ENCODE results near the gene DHRS9. TPM values are rescaled to one million over a fixed set of nuclear protein-coding genes. Genes with fewer than 3 reads are reported as not detected.

The DHRS9 gene
- total and polyA plus RNA-seq, 2 donors from 2014 or later: 2.2 TPM; not detected in 1

- Histone ChIP-seq H3K4me3 (ENCODE audit: low read length in 3 of 3) (no peak overlapping the region), H3K36me3 (ENCODE audit: control insufficient read depth in 2 of 3, insufficient read depth in 3 of 3, low read length in 3 of 3) (no peaks in the 10 kb centered on the region), H3K4me1 (ENCODE audit: control insufficient read depth in 2 of 3, insufficient read depth in 2 of 3, low read depth in 1 of 3, low read length in 3 of 3) (no peaks in the 10 kb centered on the region), H3K9me3 (ENCODE audit: control insufficient read depth in 2 of 3, insufficient read depth in 1 of 3, low read length in 3 of 3) (no peaks in the 10 kb centered on the region), H3K27me3 (ENCODE audit: control insufficient read depth, insufficient read depth, low read length) (no peaks in the 10 kb centered on the region), H3K27ac (ENCODE audit: low read depth in 2 of 2, low read length in 2 of 2) (no peak overlapping the region), H3K9ac (ENCODE audit: low read length in 3 of 3) (no peak overlapping the region)
- DNase-seq (no peak), FAIRE-seq (no peak)
- no peak for TF ChIP-seq CTCF (IDR thresholded peaks at IDR 0.05; ENCODE audit: borderline replicate concordance, extremely low read depth, insufficient read depth)
- intact Hi-C loops (cut with DNase I): no loop called here
Measured at GRCh38 chr2:169091761-169092519, 22.6 kb downstream of the DHRS9 start.

GRCh38 chr2:169093535-169093934, 24.2 kb downstream of the DHRS9 start:
- intact Hi-C loops (cut with DNase I): no loop called here
- Histone ChIP-seq H3K36me3 (ENCODE audit: control insufficient read depth in 2 of 3, insufficient read depth in 3 of 3, low read length in 3 of 3) (no peaks in the 10 kb centered on the region), H3K9ac (ENCODE audit: low read length in 3 of 3) (no peak overlapping the region), H3K9me3 (ENCODE audit: control insufficient read depth in 2 of 3, insufficient read depth in 1 of 3, low read length in 3 of 3) (no peaks in the 10 kb centered on the region), H3K27ac (ENCODE audit: low read depth in 2 of 2, low read length in 2 of 2) (no peak overlapping the region), H3K27me3 (ENCODE audit: control insufficient read depth, insufficient read depth, low read length) (no peaks in the 10 kb centered on the region), H3K4me3 (ENCODE audit: low read length in 3 of 3) (no peak overlapping the region), H3K4me1 (ENCODE audit: control insufficient read depth in 2 of 3, insufficient read depth in 2 of 3, low read depth in 1 of 3, low read length in 3 of 3) (no peaks in the 10 kb centered on the region)
- TF ChIP-seq CTCF (IDR thresholded peaks at IDR 0.05; ENCODE audit: borderline replicate concordance, extremely low read depth, insufficient read depth): no peak
- no peak for FAIRE-seq
- no peak for DNase-seq

- DNase-seq (no peak), FAIRE-seq (no peak)
- H3K27me3 ChIP-seq (ENCODE audit: control insufficient read depth, insufficient read depth, low read length): no peaks in the 10 kb centered on the region
- H3K4me1 ChIP-seq (ENCODE audit: control insufficient read depth in 2 of 3, insufficient read depth in 2 of 3, low read depth in 1 of 3, low read length in 3 of 3): no peaks in the 10 kb centered on the region
- no peak overlapping the region for H3K27ac ChIP-seq (ENCODE audit: low read depth in 2 of 2, low read length in 2 of 2)
- no peak overlapping the region for H3K9ac ChIP-seq (ENCODE audit: low read length in 3 of 3)
- intact Hi-C loops (cut with DNase I): no loop called here
- no peaks in the 10 kb centered on the region for H3K36me3 ChIP-seq (ENCODE audit: control insufficient read depth in 2 of 3, insufficient read depth in 3 of 3, low read length in 3 of 3)
- no peak overlapping the region for H3K4me3 ChIP-seq (ENCODE audit: low read length in 3 of 3)
- no peak for TF ChIP-seq CTCF (IDR thresholded peaks at IDR 0.05; ENCODE audit: borderline replicate concordance, extremely low read depth, insufficient read depth)
- H3K9me3 ChIP-seq (ENCODE audit: control insufficient read depth in 2 of 3, insufficient read depth in 1 of 3, low read length in 3 of 3): no peaks in the 10 kb centered on the region
Measured at GRCh38 chr2:169094676-169095075, 25.3 kb downstream of the DHRS9 start.
